ENCODE data around the gene SPATS2L.

DNA sequence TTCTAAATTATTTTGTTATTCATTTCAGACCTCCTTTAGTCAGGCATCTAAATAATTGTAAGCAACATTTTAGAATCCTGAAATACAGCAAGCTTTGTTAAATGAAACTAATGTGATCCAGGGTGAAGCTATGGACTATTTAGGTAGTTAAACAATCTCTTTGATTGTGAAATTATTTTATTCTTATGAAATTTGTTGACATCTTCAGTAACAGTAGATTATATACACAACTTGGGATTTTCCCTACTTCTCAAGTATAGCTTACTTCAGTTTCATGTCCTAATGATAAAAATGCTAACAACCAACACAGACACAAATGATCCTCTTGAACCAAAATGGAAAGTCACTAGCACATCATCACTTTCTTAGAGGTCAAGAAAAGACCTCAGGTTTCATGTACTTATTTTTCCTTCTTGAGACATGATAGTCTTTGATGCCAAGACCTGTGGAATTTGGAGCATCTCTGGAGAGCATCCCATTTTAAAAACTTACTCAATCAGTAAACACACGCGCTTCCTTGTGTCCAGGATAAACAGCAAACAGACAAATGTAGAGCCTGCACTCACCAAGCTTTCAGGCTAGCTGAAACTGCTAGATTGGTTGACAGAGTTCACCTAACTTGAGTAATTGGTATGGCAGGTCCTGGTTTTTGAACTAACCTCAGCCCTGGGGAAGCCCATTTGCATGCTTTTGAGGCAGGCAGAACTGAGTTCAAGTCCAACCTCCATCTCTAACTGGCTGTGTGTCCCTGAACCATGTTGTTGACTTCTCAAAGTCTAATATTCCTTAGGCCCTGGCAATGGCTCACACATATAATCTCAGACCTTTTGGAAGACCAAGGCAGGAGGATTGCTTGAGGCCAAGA lies 155.6 kb downstream of the SPATS2L start:
- no peak for TF ChIP-seq EZH2phosphoT487 (conservative IDR thresholded peaks at IDR 0.05; ENCODE audit: low read length)
- TF ChIP-seq, protein P1, sequence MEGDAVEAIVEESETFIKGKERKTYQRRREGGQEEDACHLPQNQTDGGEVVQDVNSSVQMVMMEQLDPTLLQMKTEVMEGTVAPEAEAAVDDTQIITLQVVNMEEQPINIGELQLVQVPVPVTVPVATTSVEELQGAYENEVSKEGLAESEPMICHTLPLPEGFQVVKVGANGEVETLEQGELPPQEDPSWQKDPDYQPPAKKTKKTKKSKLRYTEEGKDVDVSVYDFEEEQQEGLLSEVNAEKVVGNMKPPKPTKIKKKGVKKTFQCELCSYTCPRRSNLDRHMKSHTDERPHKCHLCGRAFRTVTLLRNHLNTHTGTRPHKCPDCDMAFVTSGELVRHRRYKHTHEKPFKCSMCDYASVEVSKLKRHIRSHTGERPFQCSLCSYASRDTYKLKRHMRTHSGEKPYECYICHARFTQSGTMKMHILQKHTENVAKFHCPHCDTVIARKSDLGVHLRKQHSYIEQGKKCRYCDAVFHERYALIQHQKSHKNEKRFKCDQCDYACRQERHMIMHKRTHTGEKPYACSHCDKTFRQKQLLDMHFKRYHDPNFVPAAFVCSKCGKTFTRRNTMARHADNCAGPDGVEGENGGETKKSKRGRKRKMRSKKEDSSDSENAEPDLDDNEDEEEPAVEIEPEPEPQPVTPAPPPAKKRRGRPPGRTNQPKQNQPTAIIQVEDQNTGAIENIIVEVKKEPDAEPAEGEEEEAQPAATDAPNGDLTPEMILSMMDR (IDR thresholded peaks at IDR 0.05; ENCODE audit: insufficient read depth, low read length, poor library complexity, severe bottlenecking), result no peak
